GM21528 (cell line): ENCODE results near the gene NCOA3.
"Not testable (repeated sequence)": the region's sequence is repeated elsewhere in the genome, so short reads cannot be mapped to it uniquely, and the experiment has no call there.

Experiments
- ATAC-seq: cut with Tn5 transposase; IDR thresholded peaks from one replicate; pipeline ENCODE4 v1.9.1; 2021; ENCODE audit warnings: mild to moderate bottlenecking, moderate library complexity; ENCODE audit not compliant: unreplicated experiment, low FRiP score

NCOA3 gene

GRCh38 chr20:47557791-47558190 is 56.1 kb downstream of the NCOA3 start:
- no peak for ATAC-seq

- no peak for ATAC-seq
Observed at GRCh38 chr20:47558295-47559066, 56.8 kb downstream of the NCOA3 start.

GRCh38 chr20:47559141-47559540 is 57.5 kb downstream of the NCOA3 start:
- no peak for ATAC-seq

GRCh38 chr20:47561180-47561579 is 59.5 kb downstream of the NCOA3 start:
- ATAC-seq, result no peak

GRCh38 chr20:47561603-47562583 is 60.2 kb downstream of the NCOA3 start:
- no peak for ATAC-seq

- no peak for ATAC-seq
Observed at GRCh38 chr20:47566269-47566668, 64.6 kb downstream of the NCOA3 start.

- no peak for ATAC-seq
Observed at GRCh38 chr20:47568019-47568418, 66.3 kb downstream of the NCOA3 start.

GRCh38 chr20:47568837-47569410 is 67.2 kb downstream of the NCOA3 start:
- ATAC-seq, result no peak

GRCh38 chr20:47571426-47571825 is 69.7 kb downstream of the NCOA3 start:
- no peak for ATAC-seq

GRCh38 chr20:47572105-47572729 is 70.5 kb downstream of the NCOA3 start:
- ATAC-seq, result no peak

GRCh38 chr20:47573559-47573958 is 71.9 kb downstream of the NCOA3 start:
- ATAC-seq, result no peak

- no peak for ATAC-seq
Observed at GRCh38 chr20:47574616-47575364, 73.1 kb downstream of the NCOA3 start.

- ATAC-seq, result no peak
Observed at GRCh38 chr20:47576516-47577033, 74.9 kb downstream of the NCOA3 start.

GRCh38 chr20:47577314-47577713 is 75.6 kb downstream of the NCOA3 start:
- no peak for ATAC-seq

- ATAC-seq, result no peak
Observed at GRCh38 chr20:47578543-47578942, 76.9 kb downstream of the NCOA3 start.

GRCh38 chr20:47580686-47581085 is 79.0 kb downstream of the NCOA3 start:
- ATAC-seq, result not testable (repeated sequence)

- ATAC-seq, result no peak
Observed at GRCh38 chr20:47581090-47581489, 79.4 kb downstream of the NCOA3 start.

- ATAC-seq, result no peak
Observed at GRCh38 chr20:47583551-47583950, 81.9 kb downstream of the NCOA3 start.

GRCh38 chr20:47585087-47585747 is 83.5 kb downstream of the NCOA3 start:
- ATAC-seq, result no peak
